GM23338 (cell line): ENCODE data around the gene CAND1. TPM values are rescaled to one million over a fixed set of nuclear protein-coding genes. Genes with fewer than 3 reads are reported as not detected.

ENCODE experiments used
- ATAC-seq: fragments of 200-7000 bp; cut with Tn5 transposase; 3 replicates; pipeline ENCODE4 v1.9.1; 2020
- DNase-seq: peaks from one replicate; pipeline ENCODE4 v3.0.0-alpha.2; 2015; ENCODE audit warnings: low spot score
- H2AFZ ChIP-seq: fragments of 200-600 bp; sonication (generic); 2 replicates; pipeline ENCODE4 v1.8.0; 2016; ENCODE audit warnings: antibody characterized with exemption, mild to moderate bottlenecking, moderate library complexity
- H3F3A ChIP-seq: fragments of 200-600 bp; sonication (generic); replicated peaks from 2 replicates; pipeline ENCODE4 v1.8.0; 2017; ENCODE audit warnings: antibody characterized with exemption, mixed run types, low read depth
- H3K27ac ChIP-seq: fragments of 200-600 bp; sonication (generic); 2 replicates; pipeline ENCODE4 v1.6.1; 2016; ENCODE audit warnings: low read depth
- H3K27me3 ChIP-seq: fragments of 200-600 bp; sonication (generic); 2 replicates; pipeline ENCODE4 v1.8.0; 2016; ENCODE audit warnings: mild to moderate bottlenecking, mixed run types, moderate library complexity; ENCODE audit not compliant: insufficient read depth
- H3K36me3 ChIP-seq: fragments of 200-600 bp; sonication (generic); 2 replicates; pipeline ENCODE4 v1.8.0; 2016; ENCODE audit warnings: mild to moderate bottlenecking; ENCODE audit not compliant: insufficient read depth
- H3K4me1 ChIP-seq: fragments of 200-600 bp; sonication (generic); 2 replicates; pipeline ENCODE4 v1.8.0; 2016; ENCODE audit warnings: mild to moderate bottlenecking, moderate library complexity; ENCODE audit not compliant: insufficient read depth
- H3K4me2 ChIP-seq: fragments of 200-600 bp; sonication (generic); 2 replicates; pipeline ENCODE4 v1.7.1; 2017; ENCODE audit warnings: mixed run types
- H3K4me3 ChIP-seq: fragments of 200-600 bp; sonication (generic); 2 replicates; pipeline ENCODE4 v1.6.1; 2016; ENCODE audit warnings: mixed run types
- H3K79me2 ChIP-seq: fragments of 200-600 bp; sonication (generic); replicated peaks from 2 replicates; pipeline ENCODE4 v1.8.0; 2017; ENCODE audit warnings: mild to moderate bottlenecking; ENCODE audit not compliant: insufficient read depth
- H3K9me2 ChIP-seq: fragments of 200-600 bp; sonication (generic); 2 replicates; pipeline ENCODE4 v1.8.0; 2017; ENCODE audit not compliant: insufficient read depth
- H4K20me1 ChIP-seq: fragments of 200-600 bp; sonication (generic); replicated peaks from 2 replicates; pipeline ENCODE4 v1.8.0; 2017; ENCODE audit warnings: mild to moderate bottlenecking; ENCODE audit not compliant: insufficient read depth
- H3K27ac Mint-ChIP-seq: 2 replicates; pipeline ENCODE4 v1.8.0; 2020; ENCODE audit warnings: inconsistent platforms, mild to moderate bottlenecking, moderate library complexity, mixed read lengths
- H3K27me3 Mint-ChIP-seq: 3 replicates; pipeline ENCODE4 v1.8.0; 2022; ENCODE audit warnings: low read depth, mild to moderate bottlenecking, moderate library complexity, mixed read lengths, inconsistent platforms; ENCODE audit not compliant: insufficient read depth, poor library complexity
- H3K36me3 Mint-ChIP-seq: 3 replicates; pipeline ENCODE4 v1.8.0; 2021; ENCODE audit warnings: low read depth, mild to moderate bottlenecking, inconsistent platforms, moderate library complexity, mixed read lengths
- H3K4me1 Mint-ChIP-seq: 3 replicates; pipeline ENCODE4 v1.8.0; 2020; ENCODE audit warnings: mild to moderate bottlenecking, inconsistent platforms, mixed read lengths
- H3K4me3 Mint-ChIP-seq: 3 replicates; pipeline ENCODE4 v1.8.0; 2021; ENCODE audit warnings: moderate library complexity, mild to moderate bottlenecking, inconsistent platforms, mixed read lengths
- H3K9me3 Mint-ChIP-seq: 3 replicates; pipeline ENCODE4 v1.8.0; 2020; ENCODE audit warnings: moderate library complexity, mild to moderate bottlenecking, inconsistent platforms, mixed read lengths
- CREB1 ChIP-seq: fragments of 250-450 bp; sonication (Bioruptor Pico); IDR thresholded peaks from 2 replicates; pipeline ENCODE4 v1.5.0; 2020; ENCODE audit warnings: low read depth, mild to moderate bottlenecking, moderate library complexity
- CTCF ChIP-seq, 2 experiments: fragments of 200-600 bp in 1 of 2; sonication (generic) in 1 of 2; conservative IDR thresholded peaks; 2 replicates each; pipeline versions ENCODE4 v1.5.1 to v1.6.1; 2016 to 2017; ENCODE audit warnings: antibody characterized with exemption in 2 of 2, low read depth in 2 of 2, mild to moderate bottlenecking in 2 of 2, moderate library complexity in 1 of 2
- ETS1 ChIP-seq: IDR thresholded peaks from 2 replicates; pipeline ENCODE4 v1.6.1; 2016; ENCODE audit warnings: antibody characterized with exemption
- EZH2 ChIP-seq: fragments of 200-600 bp; sonication (generic); IDR thresholded peaks from one replicate; pipeline ENCODE4 v1.8.0; 2017; ENCODE audit warnings: antibody characterized with exemption, mild to moderate bottlenecking, low read depth; ENCODE audit not compliant: unreplicated experiment
- EZH2phosphoT487 ChIP-seq: fragments of 200-600 bp; sonication (generic); IDR thresholded peaks from one replicate; pipeline ENCODE4 v1.8.1; 2018; ENCODE audit warnings: antibody characterized with exemption; ENCODE audit not compliant: unreplicated experiment
- JUNB ChIP-seq: IDR thresholded peaks from one replicate; pipeline ENCODE4 v1.6.1; 2016; ENCODE audit warnings: antibody characterized with exemption; ENCODE audit not compliant: unreplicated experiment
- NANOG ChIP-seq: IDR thresholded peaks from 2 replicates; pipeline ENCODE4 v1.6.1; 2016; ENCODE audit warnings: antibody characterized with exemption, borderline replicate concordance
- POLR2AphosphoS5 ChIP-seq: IDR thresholded peaks from 2 replicates; pipeline ENCODE4 v1.6.1; 2016; ENCODE audit warnings: antibody characterized with exemption, low read depth
- REST ChIP-seq: IDR thresholded peaks from one replicate; pipeline ENCODE4 v1.6.1; 2018; ENCODE audit warnings: antibody characterized with exemption; ENCODE audit not compliant: unreplicated experiment
- STAT1 ChIP-seq: IDR thresholded peaks from one replicate; pipeline ENCODE4 v1.6.1; 2016; ENCODE audit warnings: antibody characterized with exemption; ENCODE audit not compliant: unreplicated experiment
- ZNF114 ChIP-seq: fragments of 250-450 bp; sonication (Bioruptor Pico); IDR thresholded peaks from 2 replicates; pipeline ENCODE4 v1.5.0; 2020; ENCODE audit warnings: mild to moderate bottlenecking, moderate library complexity
- ZNF331 ChIP-seq: fragments of 250-450 bp; sonication (Bioruptor Pico); IDR thresholded peaks from 2 replicates; pipeline ENCODE4 v1.5.0; 2020; ENCODE audit warnings: low read depth, mild to moderate bottlenecking, moderate library complexity
- ZNF462 ChIP-seq: fragments of 250-450 bp; sonication (Bioruptor Pico); IDR thresholded peaks from 2 replicates; pipeline ENCODE4 v1.5.0; 2020; ENCODE audit warnings: mild to moderate bottlenecking, moderate library complexity
- polyA plus RNA-seq: library from polyadenylated mRNA; unstranded; fragments of >200 nt; fragmentation: Nextera tagmentation; extraction: Ambion mirVana; gene quantifications from 2 replicates; pipeline ENCODE4 v1.2.1, GENCODE V29; 2016
- total RNA-seq: library from RNA; depleted of rRNA; stranded (reverse); fragments of >200 nt; shearing (Covaris generic); gene quantifications from 2 replicates; pipeline ENCODE4 v1.2.3, GENCODE V29; 2014

The CAND1 gene
- total and polyA plus RNA-seq, 2 experiments from 2014 or later, result 71.4 to 151 TPM

- no peaks in the 10 kb centered on the region; the same call in 2 of the 3 replicates for H3K4me1 Mint-ChIP-seq
- peaks cover 35% of the 10 kb centered on the region for H3K9me3 Mint-ChIP-seq
- H3K27me3 ChIP-seq, result no peaks in the 10 kb centered on the region
- no peak overlapping the region for H3K4me2 ChIP-seq
- H3K27ac ChIP-seq, result no peak overlapping the region
- no peaks in the 10 kb centered on the region; the same call in 1 of the 2 replicates for H3K9me2 ChIP-seq
- H3K27me3 Mint-ChIP-seq, result peaks cover 21% of the 10 kb centered on the region
- DNase-seq (no peak), ATAC-seq (no peak)
- no peaks in the 10 kb centered on the region; the same call in none of the 2 replicates for H4K20me1 ChIP-seq
- no peak overlapping the region for H3K4me3 ChIP-seq
- H3F3A ChIP-seq, result no peaks in the 10 kb centered on the region
- TF ChIP-seq STAT1, result no peak
- TF ChIP-seq NANOG, result no peak
- no peak for TF ChIP-seq ETS1
- no peak for TF ChIP-seq EZH2
- TF ChIP-seq POLR2AphosphoS5, result no peak
- no peak for TF ChIP-seq JUNB
- no peak for TF ChIP-seq CTCF (conservative IDR thresholded peaks at IDR 0.05; ENCODE audit: low read depth in 2 of 2)
- no peak for TF ChIP-seq EZH2phosphoT487
- no peak for TF ChIP-seq ZNF331 (CRISPR knock-in tag)
- no peak for TF ChIP-seq ZNF114 (CRISPR knock-in tag)
- no peak for TF ChIP-seq CREB1 (CRISPR knock-in tag)
- no peak for TF ChIP-seq REST
- no peak for TF ChIP-seq ZNF462 (CRISPR knock-in tag)
- H3K4me1 ChIP-seq, result no peaks in the 10 kb centered on the region
- peaks cover 22% of the 10 kb centered on the region for H3K36me3 ChIP-seq
- H2AFZ ChIP-seq, result no peak overlapping the region
- peaks cover 67% of the 10 kb centered on the region for H3K36me3 Mint-ChIP-seq
- no peaks in the 10 kb centered on the region for H3K79me2 ChIP-seq
- H3K27ac Mint-ChIP-seq, result no peak overlapping the region
- H3K4me3 Mint-ChIP-seq, result no peak overlapping the region
Measured at GRCh38 chr12:67323007-67323406, 53.8 kb downstream of the CAND1 start.
